Kidney tubule cell (primary cell): Measurements from ENCODE around the gene AKAP5.

Source experiments
- DNase-seq: peaks from one replicate; pipeline ENCODE4 v3.0.0-alpha.2; 2018; ENCODE audit warnings: low spot score

AKAP5 gene

GRCh38 chr14:64465191-64465822 lies at the start of gene AKAP5:
Gene AKAP5, plus strand, starts transcription at chr14:64465499. Its CDS starts 2,896 bp downstream, at chr14:64468395.
- DNase-seq = peak; percentile 49

- DNase-seq = no peak
Observed at GRCh38 chr14:64416348-64416932, 48.9 kb upstream of the AKAP5 start.

GRCh38 chr14:64417055-64417770 lies 48.1 kb upstream of the AKAP5 start:
- peak; percentile 4 for DNase-seq

- DNase-seq = no peak
Observed at GRCh38 chr14:64417771-64418125, 47.6 kb upstream of the AKAP5 start.

DNA sequence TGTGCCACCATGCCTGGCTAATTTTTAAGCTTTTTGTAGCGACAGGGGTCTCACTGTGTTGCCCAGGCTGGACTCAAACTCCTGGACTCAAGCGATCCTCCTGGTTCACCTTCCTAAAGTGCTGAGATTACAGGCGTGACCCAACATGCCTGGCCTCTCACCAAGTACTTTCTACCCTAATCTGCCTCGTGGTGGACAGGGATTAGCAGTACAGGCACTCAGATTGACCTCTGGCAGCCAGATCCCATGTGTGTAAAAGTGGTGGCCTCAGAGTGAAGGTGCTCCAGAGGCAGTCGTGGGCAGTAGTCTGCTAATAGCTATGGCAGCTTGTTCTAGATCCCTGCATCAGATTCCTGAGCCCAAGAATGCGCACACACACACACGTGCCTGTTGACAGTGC lies 46.3 kb upstream of the AKAP5 start:
- no peak for DNase-seq

DNA sequence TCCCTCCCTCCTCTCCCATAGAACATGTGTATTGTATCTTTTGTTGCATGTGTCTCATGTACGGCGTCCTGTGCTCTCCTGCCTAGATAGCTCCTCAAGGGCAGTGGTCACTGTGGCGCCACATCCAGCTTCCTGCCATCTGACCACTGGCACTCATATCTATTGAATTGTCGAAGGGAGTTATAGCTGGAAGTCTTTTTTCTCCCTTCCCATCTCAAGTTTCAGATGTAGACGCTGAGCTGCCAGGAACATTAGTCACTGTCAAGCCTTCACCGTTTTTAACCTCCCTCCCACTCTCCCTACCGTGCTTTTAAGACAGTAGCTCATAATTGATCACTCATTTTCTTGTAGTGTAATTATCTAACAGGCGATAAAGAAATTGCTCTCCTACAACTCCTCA lies 44.1 kb upstream of the AKAP5 start:
- DNase-seq = peak; percentile 41

GRCh38 chr14:64422005-64422404 lies 43.3 kb upstream of the AKAP5 start:
- no peak for DNase-seq

DNA sequence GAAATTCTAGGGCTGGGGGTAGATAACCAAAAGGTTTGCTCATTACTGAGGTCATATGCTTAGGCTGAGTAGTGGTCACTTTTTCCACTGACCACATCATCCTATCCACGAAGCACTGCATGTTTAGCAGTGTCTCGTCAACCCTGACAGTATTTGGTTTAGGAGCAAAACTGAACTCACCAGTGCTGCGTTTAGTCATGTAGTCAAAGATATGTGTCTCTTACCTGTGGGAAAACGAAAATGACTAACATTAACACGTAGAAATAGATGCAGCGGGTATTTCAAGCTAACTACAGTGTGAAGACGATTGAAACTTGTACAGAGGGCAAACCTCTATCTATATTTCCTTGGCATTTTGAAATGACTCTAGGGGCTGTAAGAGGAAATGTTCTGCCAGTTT lies 42.5 kb upstream of the AKAP5 start:
- no peak for DNase-seq

DNA sequence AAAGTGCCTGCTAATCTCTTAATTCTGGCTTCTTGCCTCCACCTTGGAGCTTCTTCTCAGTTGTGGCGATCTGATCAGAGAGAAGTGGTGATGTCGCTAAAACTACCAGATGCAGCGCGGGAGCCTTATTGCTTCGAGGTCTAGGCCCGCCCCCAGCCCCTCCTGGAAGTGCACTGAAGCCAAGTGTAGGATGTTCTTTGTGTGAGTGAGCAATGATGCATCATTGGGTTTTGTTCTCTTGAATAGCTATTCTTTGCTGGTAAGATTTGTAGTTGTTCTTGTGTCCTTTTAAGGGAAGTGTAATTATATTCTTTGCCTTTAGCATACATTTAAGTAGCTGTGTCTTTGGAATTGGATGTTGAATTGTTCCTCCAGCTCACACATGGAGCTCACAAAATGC lies 41.3 kb upstream of the AKAP5 start:
- peak; percentile 14 for DNase-seq

- DNase-seq = no peak
Observed at GRCh38 chr14:64434528-64434927, 30.8 kb upstream of the AKAP5 start.

- peak; percentile 99 for DNase-seq
Observed at GRCh38 chr14:64438181-64438841, 27.0 kb upstream of the AKAP5 start.

- no peak for DNase-seq
Observed at GRCh38 chr14:64439141-64439540, 26.2 kb upstream of the AKAP5 start.

DNA sequence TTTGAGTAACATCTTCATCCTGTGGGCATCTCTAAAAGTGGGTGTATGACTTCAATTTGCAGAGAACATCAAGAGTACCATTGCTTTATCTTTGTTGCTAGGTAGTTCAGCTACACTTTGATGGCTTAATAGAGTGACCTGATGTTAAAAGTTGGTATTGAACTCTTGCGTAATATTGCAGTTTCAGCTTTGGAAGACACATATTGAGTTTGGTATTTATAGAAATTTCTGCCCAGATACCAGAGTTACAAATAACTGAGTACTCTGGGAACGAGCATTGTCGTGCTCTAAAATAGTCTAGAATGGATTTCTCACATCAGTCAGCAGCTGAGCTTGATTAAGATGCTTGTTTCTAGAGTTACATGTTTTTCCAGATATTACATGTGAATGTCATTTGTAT lies 24.8 kb upstream of the AKAP5 start:
- DNase-seq = no peak

- no peak for DNase-seq
Observed at GRCh38 chr14:64442300-64442988, 22.9 kb upstream of the AKAP5 start.

GRCh38 chr14:64444140-64444539 lies 21.2 kb upstream of the AKAP5 start:
- DNase-seq = no peak

DNA sequence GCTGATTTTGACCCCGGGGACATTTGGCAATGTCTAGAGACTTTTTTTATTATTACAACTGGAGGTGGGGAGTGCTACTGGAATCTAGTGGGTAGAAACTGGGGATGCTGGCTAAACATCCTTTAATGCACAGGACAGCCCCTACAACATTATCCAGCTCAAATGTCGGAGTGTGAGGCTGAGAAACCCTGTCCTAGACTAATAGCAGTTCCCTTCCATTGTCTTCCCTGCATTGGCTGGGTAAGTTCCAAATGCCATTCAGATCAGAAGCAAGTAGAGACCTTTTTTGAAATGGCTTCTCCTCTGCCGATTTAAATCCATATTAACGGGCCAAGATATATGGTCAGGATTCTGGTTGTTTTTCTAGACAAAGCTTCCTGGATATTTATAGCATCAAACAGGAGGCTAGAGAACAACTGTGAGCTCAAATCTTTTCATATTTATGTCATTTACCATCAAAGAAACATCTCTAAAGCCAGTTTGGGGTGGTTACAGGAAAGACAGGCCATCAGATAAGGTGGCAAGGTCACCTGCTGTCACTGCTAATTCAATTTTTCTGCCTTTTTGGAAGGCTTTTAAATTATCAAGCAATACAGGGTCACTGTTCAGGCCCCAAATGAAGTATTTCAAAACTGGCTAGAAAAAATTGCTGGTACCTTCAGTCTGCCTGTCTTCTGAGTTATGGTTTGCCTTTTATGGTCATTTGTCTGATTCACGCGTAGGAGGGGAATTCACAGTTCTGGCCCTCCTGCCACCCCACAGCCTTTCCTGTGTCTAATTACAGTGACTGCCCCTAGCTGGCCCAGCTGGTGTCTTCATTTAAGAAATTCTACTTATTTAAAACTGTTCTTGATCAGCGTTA lies 20.1 kb upstream of the AKAP5 start:
- DNase-seq = peak; percentile 81

GRCh38 chr14:64447876-64448670 lies 17.2 kb upstream of the AKAP5 start:
- DNase-seq = no peak

GRCh38 chr14:64450255-64450654 lies 15.0 kb upstream of the AKAP5 start:
- DNase-seq = no peak

DNA sequence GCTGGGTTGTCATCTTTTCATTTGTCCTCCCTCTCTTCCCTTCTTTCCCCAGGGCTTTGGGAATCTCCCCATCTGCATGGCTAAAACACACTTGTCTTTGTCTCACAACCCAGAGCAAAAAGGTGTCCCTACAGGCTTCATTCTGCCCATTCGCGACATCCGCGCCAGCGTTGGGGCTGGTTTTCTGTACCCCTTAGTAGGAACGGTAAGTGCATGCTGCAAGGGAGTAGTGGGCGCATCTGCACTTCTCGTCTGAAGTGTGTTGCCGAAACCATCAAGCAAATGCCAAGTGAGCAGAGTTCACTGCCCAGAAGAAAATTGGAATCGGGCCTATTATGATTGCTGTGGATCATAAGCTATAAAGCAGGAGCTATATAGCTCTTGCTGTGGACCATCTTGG lies 10.6 kb upstream of the AKAP5 start:
- no peak for DNase-seq

DNA sequence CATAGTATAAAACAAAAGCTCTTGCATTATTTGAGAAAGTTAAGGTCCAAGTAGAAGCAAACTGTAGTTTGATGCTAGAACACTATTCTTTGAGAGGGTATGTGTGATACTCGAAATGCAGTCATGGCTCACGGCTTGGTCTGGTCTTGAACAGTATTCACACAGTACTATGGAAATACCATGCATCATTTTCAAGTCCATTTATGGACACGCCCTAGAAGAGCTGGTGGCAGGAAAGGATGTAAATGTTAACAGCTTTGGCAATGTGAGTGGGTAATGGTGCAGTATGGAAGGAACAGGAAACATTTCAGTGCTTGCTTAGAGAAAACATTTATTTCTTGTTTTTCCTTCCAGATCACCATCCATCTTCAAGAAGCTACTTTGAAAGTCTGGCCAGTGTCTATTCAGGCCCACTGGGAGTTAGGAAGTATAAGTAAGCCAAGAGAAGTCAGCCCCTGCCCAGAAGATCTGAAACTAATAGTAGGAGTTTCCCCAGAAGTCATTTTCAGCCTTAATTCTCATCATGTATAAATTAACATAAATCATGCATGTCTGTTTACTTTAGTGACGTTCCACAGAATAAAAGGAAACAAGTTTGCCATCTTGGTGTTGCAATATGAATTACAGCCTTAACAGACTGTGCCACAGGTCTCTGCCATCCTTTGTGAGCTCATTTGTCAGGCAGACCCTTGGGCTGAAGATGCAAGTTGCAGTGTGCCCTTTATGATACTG lies 5.7 kb upstream of the AKAP5 start:
- no peak for DNase-seq
